ENCODE data around the gene CCDC88B. TPM values are rescaled to one million over a fixed set of nuclear protein-coding genes. Genes with fewer than 3 reads are reported as not detected.

CCDC88B gene, protein sequence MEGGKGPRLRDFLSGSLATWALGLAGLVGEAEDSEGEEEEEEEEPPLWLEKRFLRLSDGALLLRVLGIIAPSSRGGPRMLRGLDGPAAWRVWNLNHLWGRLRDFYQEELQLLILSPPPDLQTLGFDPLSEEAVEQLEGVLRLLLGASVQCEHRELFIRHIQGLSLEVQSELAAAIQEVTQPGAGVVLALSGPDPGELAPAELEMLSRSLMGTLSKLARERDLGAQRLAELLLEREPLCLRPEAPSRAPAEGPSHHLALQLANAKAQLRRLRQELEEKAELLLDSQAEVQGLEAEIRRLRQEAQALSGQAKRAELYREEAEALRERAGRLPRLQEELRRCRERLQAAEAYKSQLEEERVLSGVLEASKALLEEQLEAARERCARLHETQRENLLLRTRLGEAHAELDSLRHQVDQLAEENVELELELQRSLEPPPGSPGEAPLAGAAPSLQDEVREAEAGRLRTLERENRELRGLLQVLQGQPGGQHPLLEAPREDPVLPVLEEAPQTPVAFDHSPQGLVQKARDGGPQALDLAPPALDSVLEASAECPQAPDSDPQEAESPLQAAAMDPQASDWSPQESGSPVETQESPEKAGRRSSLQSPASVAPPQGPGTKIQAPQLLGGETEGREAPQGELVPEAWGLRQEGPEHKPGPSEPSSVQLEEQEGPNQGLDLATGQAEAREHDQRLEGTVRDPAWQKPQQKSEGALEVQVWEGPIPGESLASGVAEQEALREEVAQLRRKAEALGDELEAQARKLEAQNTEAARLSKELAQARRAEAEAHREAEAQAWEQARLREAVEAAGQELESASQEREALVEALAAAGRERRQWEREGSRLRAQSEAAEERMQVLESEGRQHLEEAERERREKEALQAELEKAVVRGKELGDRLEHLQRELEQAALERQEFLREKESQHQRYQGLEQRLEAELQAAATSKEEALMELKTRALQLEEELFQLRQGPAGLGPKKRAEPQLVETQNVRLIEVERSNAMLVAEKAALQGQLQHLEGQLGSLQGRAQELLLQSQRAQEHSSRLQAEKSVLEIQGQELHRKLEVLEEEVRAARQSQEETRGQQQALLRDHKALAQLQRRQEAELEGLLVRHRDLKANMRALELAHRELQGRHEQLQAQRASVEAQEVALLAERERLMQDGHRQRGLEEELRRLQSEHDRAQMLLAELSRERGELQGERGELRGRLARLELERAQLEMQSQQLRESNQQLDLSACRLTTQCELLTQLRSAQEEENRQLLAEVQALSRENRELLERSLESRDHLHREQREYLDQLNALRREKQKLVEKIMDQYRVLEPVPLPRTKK (N-terminal part only)
- total RNA-seq = 1.6 TPM

DNA sequence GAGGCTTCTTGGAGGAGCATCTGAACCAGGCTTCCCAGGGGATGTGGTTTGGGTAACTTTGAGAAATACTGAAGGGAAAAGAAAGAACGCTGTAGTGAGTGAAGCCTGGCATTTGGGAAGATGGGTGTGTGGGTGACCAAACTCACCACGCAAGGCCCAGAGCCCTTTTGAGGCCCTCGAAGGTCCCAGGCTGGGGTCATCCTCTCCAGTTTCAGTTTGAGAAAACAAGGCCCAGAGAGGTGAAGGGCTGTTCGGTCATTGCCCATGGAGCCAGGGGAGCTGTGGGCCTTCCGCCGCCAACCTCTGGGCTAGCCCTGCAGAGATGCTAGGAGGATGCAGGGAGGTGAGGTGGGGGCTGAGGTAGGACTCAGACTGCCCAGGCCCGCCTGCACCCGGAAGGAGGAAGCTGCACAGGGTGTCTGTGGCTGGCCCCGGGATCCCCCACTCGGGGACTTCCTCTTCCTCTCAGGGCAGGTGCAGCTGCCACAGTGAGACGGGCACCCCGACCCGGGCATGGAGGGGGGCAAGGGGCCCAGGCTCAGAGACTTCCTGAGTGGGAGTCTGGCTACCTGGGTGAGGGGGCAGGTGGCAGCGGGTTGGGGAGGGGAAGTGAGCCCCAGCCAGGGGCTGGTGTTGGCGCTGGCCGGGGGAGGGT lies at the start of gene CCDC88B:
CCDC88B (plus strand) TSS at position 451 of the 655 bp plus-strand sequence; CDS start at position 514, 63 bp downstream.

DNA sequence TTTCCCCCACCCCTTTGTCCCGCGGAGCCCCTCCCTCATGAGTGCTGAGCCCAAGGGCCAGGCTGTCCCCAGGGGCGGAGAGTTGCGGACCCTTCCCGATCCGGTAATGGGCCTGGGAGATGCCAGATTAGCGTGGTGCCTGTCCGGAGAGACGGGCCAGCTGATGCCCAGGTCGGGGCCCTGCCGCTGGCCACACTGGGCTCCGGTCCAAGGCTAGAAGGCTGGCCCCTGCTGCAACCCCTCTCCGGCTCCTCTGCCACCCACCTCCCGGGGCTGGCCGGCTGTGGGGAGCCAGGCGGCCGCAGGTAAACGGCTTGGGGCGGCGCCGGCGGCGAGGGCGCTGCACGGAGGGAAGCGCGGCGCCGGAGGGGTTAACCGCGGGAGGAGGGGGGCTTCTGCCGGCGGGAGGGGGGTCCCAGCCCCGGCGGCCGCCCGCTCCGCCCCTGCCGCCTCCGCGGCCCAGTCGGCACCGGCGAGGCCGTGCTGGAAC lies 48.7 kb upstream of the CCDC88B start, which contains the start of gene KCNK4:
KCNK4 (plus strand) TSS at position 41 of the 490 bp plus-strand sequence. CDS start 1,717 bp downstream, outside the sequence.

DNA sequence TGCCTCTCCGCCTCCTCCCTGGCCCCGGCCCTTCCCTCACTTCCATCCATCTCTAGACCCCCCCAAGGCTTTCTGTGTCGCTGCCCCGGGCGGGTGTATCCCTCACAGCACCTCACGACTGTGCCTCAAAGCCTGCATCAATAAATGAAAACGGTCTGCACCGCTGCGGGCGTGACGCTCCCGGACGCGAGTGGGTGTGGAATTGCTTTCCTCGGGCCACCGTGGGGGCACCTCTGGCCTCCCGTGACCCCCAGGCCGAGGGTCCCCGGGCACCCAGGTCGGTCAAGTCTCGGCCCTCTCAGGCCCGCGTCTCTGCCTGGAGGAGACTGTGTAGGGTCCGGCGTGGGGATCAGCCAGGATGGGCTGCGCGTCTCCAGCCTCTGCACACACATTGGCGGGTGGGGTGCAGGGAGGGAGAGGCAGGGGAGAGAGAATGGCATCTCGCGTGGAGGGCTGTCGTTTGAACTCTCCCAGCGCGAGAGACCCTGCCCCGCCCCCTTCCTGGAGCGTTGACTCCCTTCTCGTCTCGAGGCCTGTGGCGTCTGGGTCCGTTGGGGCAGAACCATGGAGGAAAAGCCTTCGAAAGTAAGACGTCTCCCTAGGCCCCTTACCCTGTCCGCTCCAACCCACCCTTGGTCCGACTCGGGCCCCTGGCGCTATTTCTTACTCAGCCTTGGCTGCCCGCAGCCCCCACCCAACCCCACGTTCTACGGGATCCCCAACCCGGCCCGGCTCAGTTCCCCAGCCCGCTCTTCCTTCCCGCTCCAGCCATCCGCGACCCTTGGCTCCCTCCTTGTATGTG lies 40.0 kb upstream of the CCDC88B start, which contains the start of gene CATSPERZ:
CATSPERZ (plus strand) TSS at position 512 of the 802 bp plus-strand sequence; CDS start at position 565, 53 bp downstream.

DNA sequence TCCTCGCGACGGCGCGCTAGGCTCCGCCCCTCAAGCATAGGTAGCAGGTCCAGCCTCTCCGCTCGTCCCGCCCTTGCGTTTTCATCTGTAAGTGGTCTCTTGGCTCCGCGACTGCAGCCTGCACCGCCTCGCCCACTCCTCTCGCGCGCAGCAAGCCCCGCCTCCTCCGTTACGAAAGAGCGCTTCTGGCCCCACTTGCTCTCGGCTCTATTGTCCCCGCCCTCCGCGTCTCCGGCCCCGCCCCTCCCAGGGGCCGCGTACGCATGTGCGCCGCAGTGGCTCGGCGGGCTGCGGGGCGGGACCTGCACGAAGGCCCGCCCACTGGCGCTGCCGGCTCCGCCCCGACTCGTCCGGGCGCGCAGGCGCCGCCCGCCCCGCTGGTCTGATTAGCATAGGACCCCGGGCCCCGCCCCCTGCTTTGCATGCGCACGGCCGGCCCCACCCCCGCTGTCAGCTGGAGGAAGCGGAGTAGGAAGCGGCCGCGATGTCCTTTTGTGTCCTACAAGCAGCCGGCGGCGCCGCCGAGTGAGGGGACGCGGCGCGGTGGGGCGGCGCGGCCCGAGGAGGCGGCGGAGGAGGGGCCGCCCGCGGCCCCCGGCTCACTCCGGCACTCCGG lies 34.8 kb upstream of the CCDC88B start, which contains the start of gene ESRRA:
ESRRA (plus strand) TSS at position 450 of the 616 bp plus-strand sequence. CDS start 1,656 bp downstream, outside the sequence.

DNA sequence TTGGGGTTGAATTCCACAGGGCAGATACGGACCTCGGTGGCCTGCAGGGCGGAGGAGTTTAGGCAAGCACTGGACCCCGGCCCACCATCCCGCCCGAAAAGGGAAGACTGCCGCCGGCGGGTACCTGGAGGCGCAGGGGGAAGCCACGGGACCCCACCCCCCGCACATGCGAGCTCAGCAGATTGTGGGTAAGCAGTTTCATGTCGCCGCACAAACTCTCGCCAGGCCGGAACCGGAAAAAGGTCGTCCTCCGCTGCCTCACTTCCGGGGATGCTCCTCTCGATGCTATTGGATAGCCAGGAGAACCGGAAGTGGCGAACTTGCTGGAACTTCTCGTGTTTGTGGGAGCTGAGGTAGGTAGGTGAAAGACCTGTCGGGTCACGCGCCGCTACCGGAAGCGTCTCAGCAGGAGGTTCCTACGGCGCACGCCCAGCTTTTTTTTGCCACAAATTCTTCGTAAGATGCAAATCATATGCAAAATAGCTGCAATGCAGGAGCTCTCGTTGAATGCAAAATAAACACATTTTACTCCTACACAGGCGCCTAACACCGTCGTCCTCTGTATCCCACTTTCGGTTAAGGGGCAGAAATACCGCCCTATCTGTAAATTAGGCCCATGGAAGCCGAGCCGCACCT lies 22.6 kb upstream of the CCDC88B start, which contains the start of gene TRMT112:
TRMT112 (minus strand) TSS at position 235 of the 636 bp plus-strand sequence; CDS start at position 202, 33 bp downstream.

DNA sequence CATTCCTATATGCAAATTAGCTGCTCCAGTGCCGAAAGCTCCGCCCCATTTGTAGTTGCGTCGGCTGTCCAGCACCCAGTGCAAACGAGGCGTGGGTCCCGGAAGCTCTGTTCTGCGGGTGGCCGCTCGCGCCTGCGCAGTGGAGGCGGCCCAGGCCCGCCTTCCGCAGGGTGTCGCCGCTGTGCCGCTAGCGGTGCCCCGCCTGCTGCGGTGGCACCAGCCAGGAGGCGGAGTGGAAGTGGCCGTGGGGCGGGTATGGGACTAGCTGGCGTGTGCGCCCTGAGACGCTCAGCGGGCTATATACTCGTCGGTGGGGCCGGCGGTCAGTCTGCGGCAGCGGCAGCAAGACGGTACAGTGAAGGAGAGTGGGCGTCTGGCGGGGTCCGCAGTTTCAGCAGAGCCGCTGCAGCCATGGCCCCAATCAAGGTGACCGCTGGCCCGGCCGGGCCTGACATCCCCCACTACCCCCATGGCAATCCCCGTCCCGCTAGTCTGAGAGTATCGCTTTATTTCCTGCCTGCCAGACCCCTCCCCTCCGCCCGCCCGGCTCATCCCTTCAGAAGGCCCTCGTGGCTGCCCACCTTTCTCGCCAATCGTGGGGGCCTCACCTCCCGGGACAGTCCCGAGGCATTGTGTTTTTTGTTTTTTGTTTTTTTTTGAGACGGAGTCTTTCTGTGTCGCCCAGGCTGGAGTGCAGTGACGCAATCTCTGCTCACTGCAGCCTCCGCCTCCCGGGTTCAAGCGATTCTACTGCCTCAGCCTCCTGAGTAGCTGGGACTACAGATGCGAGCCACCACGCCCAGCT lies 21.8 kb upstream of the CCDC88B start, which contains the start of gene PRDX5:
PRDX5 (plus strand) TSS at position 161 of the 805 bp plus-strand sequence; CDS start at position 256, 95 bp downstream.

DNA sequence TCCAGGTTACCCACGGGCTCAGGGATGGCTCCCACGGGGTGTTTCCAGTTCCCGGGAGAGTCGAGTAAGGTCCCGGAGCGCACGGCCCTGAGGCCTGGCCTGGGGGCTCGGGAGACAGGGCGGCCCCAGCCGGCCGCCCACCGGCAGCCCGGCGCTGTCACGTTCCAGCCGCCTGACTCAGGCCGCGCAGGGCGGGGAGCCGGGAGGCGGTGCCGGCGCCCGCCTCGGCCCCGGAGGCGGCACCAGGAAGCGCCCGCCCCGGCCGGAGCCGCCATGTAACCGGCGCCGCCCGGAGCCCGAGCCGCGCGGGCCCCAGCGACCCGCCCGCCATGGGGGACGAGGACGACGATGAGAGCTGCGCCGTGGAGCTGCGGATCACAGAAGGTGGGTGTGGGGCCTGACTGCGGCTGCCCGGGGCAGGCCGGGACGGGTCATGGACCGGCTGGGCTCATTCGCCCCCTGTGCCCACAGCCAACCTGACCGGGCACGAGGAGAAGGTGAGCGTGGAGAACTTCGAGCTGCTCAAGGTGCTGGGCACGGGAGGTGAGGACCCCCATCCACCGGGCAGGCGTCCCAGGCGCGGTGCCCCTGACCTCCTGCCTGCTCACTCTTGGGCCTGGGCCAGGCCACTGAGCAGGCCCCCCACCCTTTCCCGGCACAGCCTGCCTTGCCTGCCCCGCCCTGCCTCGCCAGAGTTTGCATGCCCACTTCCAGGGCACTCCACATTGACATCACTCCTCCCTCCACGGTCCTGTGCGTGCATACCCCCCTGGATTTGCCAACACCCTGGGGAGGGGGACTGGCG lies 19.1 kb downstream of the CCDC88B start, which contains the start of gene RPS6KA4:
RPS6KA4 (plus strand) TSS at position 256 of the 805 bp plus-strand sequence; CDS start at position 330, 74 bp downstream.

Small RNA genes lying within 50 kb of the gene (small RNA-seq; reads per million reads assigned to genes)
- gene MIR1237 (ENCODE audit: low replicate concordance) = not detected
- gene MIR7155 (ENCODE audit: low replicate concordance) = not detected
- gene RF00019 (ENCODE audit: low replicate concordance) = not detected

Other genes with a start within 250 kb of the CCDC88B start
- gene MACROD1, start 174.1 kb upstream of the CCDC88B start, total RNA-seq = 13.5 TPM
- gene STIP1, start 154.0 kb upstream of the CCDC88B start, total RNA-seq = 86.4 TPM
- gene FERMT3, start 133.5 kb upstream of the CCDC88B start, total RNA-seq = 0.63 TPM
- 10.6 TPM for gene TRPT1, start 114.0 kb upstream of the CCDC88B start, total RNA-seq
- gene NUDT22, start 113.9 kb upstream of the CCDC88B start, total RNA-seq = 19.7 TPM
- gene DNAJC4, start 109.7 kb upstream of the CCDC88B start, total RNA-seq = 7.2 TPM
- gene VEGFB, start 105.6 kb upstream of the CCDC88B start, total RNA-seq = 17.5 TPM
- gene FKBP2, start 99.1 kb upstream of the CCDC88B start, total RNA-seq = 17.8 TPM
- gene PPP1R14B, start 93.3 kb upstream of the CCDC88B start, total RNA-seq = 82.9 TPM
- gene PLCB3, start 88.7 kb upstream of the CCDC88B start, total RNA-seq = 5.6 TPM
- 32.9 TPM for gene BAD, start 55.5 kb upstream of the CCDC88B start, total RNA-seq
- gene GPR137, start 54.4 kb upstream of the CCDC88B start, total RNA-seq = 15.7 TPM
- 5.3 TPM for gene KCNK4, start 48.9 kb upstream of the CCDC88B start, total RNA-seq
- 3.8 TPM for gene CATSPERZ, start 39.8 kb upstream of the CCDC88B start, total RNA-seq
- 18.8 TPM for gene ESRRA, start 34.7 kb upstream of the CCDC88B start, total RNA-seq
- gene TRMT112, start 22.6 kb upstream of the CCDC88B start, total RNA-seq = 49.1 TPM
- 82.3 TPM for gene PRDX5, start 22.1 kb upstream of the CCDC88B start, total RNA-seq
- 13.1 TPM for gene RPS6KA4, start 19.0 kb downstream of the CCDC88B start, total RNA-seq
- gene SLC22A11, start 215.7 kb downstream of the CCDC88B start, total RNA-seq = not detected